ENCODE measurements around the gene PRKX.

GRCh38 chrX:3651277-3651676 is 62.2 kb downstream of the PRKX start:
- TF ChIP-seq CEBPB (IDR thresholded peaks at IDR 0.05) (no peak), TAF1 (IDR thresholded peaks at IDR 0.05; ENCODE audit: low read depth) (no peak), USF1 (IDR thresholded peaks at IDR 0.05) (no peak), ZBTB7A (IDR thresholded peaks at IDR 0.05; ENCODE audit: low read depth) (no peak)
- TF ChIP-seq, protein P1, sequence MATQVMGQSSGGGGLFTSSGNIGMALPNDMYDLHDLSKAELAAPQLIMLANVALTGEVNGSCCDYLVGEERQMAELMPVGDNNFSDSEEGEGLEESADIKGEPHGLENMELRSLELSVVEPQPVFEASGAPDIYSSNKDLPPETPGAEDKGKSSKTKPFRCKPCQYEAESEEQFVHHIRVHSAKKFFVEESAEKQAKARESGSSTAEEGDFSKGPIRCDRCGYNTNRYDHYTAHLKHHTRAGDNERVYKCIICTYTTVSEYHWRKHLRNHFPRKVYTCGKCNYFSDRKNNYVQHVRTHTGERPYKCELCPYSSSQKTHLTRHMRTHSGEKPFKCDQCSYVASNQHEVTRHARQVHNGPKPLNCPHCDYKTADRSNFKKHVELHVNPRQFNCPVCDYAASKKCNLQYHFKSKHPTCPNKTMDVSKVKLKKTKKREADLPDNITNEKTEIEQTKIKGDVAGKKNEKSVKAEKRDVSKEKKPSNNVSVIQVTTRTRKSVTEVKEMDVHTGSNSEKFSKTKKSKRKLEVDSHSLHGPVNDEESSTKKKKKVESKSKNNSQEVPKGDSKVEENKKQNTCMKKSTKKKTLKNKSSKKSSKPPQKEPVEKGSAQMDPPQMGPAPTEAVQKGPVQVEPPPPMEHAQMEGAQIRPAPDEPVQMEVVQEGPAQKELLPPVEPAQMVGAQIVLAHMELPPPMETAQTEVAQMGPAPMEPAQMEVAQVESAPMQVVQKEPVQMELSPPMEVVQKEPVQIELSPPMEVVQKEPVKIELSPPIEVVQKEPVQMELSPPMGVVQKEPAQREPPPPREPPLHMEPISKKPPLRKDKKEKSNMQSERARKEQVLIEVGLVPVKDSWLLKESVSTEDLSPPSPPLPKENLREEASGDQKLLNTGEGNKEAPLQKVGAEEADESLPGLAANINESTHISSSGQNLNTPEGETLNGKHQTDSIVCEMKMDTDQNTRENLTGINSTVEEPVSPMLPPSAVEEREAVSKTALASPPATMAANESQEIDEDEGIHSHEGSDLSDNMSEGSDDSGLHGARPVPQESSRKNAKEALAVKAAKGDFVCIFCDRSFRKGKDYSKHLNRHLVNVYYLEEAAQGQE (IDR thresholded peaks at IDR 0.05; ENCODE audit: low read depth), result no peak

All from Ishikawa (cell line).